ENCODE data around the gene C3orf49.

Gene C3orf49

DNA sequence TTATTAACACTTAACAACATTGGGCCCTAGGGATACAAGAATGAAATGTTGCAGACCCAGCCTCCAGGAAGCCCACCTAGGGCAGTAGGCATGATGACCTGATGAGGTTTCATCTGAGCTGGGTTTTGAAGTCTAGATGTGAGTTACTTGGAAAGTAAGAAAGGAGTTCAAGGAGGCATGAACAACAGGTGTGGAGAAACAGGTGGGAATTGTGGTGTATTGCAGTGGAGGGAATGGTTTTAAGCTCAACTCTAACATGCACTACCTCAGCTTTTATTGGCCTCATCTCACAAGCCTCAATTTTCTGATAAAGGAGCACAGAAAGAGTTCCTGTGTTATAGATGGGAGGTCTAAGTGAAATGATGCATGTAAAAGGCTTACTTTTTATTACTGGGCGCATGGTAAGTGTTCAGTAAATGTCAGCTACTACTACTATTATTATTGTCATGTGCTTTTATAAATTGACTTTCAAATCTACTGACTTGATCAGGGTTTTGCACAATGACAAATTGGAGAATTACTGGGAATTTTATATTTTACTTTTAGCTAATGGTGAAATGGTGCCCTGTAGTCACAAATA, 73.8 kb downstream of the C3orf49 start:
- H3K4me1 Mint-ChIP-seq (ENCODE audit: low read depth) = peaks cover 40% of the 10 kb centered on the region
- no peak overlapping the region for H3K4me3 Mint-ChIP-seq
- no peaks in the 10 kb centered on the region for H3K9me3 Mint-ChIP-seq (ENCODE audit: low read depth)
- peak overlapping the region; percentile 59 for H3K27ac Mint-ChIP-seq
- peaks cover 3% of the 10 kb centered on the region for H3K36me3 Mint-ChIP-seq
- no peaks in the 10 kb centered on the region for H3K27me3 Mint-ChIP-seq

DNA sequence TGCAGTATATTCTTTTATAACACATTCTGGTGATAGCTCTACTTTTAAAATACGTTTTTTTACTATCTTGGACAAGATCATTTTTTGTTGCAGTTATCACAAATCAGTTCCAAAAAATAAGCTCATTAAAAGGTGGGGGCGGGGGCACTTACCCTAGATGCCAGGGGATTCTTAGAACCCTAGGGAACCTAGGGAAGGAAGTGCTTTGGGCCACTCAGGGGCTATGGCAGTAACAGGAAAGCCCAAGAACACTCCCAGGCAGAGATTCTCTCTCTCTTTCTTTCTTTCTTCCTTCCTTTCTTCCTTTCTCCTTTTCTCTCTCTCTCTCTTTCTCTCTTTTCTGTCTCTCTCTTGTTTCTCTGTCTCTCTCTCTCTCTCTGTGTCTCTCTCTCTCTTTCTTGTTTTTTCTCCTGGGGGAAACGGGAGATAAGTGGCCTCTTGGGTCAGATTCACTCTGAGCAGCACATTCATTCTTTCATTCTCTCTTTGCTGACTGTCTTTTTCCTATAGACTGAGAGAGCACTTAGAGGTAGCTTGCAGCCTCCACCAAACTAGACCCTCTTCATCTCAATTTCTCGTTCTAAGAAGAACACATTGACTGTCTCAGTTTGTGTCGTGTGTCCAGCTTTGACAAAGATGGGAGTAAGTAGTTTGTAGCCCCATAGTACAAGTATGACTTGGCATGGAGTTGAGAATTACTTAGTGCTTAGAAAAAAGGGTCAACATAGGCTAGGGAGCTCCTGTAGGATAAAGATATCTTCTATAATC, 76.5 kb downstream of the C3orf49 start:
- no peaks in the 10 kb centered on the region for H3K27me3 Mint-ChIP-seq

GRCh38 chr3:63896332-63897030, 77.4 kb downstream of the C3orf49 start:
- peaks cover 17% of the 10 kb centered on the region for H3K36me3 Mint-ChIP-seq
- peaks cover 3% of the 10 kb centered on the region for H3K9me3 Mint-ChIP-seq (ENCODE audit: low read depth)
- H3K27ac Mint-ChIP-seq = no peak overlapping the region
- no peaks in the 10 kb centered on the region for H3K27me3 Mint-ChIP-seq
- H3K4me3 Mint-ChIP-seq = no peak overlapping the region
- peaks cover 49% of the 10 kb centered on the region for H3K4me1 Mint-ChIP-seq (ENCODE audit: low read depth)

More for the DNA sequence above, 76.5 kb downstream of the C3orf49 start:
- no peaks in the 10 kb centered on the region for H3K9me3 Mint-ChIP-seq (ENCODE audit: low read depth)
- peaks cover 13% of the 10 kb centered on the region for H3K36me3 Mint-ChIP-seq
- H3K27ac Mint-ChIP-seq = peak overlapping the region; percentile 25
- H3K4me1 Mint-ChIP-seq (ENCODE audit: low read depth) = peaks cover 49% of the 10 kb centered on the region
- no peak overlapping the region for H3K4me3 Mint-ChIP-seq

All from activated naive CD8-positive, alpha-beta T cell (primary cell).